Thyroid gland (tissue), 4 donors: ENCODE measurements around the gene SPATA3.

Source experiments
- CTCF ChIP-seq, 6 experiments: fragments of 200-600 bp in 3 of 6; fragments of 450-650 bp in 3 of 6; sonication (generic) in 3 of 6; IDR thresholded peaks; one replicate each; pipeline ENCODE4 v1.5.1; 2016 to 2019; ENCODE audit warnings: antibody characterized with exemption in 6 of 6, mild to moderate bottlenecking in 2 of 6, inconsistent platforms in 1 of 6, moderate library complexity in 1 of 6
- POLR2A ChIP-seq, 2 donors: fragments of 450-650 bp; IDR thresholded peaks; one replicate each; pipeline ENCODE4 v1.6.1; 2017; ENCODE audit warnings: antibody characterized with exemption in 2 of 2, mild to moderate bottlenecking in 2 of 2, moderate library complexity in 1 of 2

- TF ChIP-seq CTCF (IDR thresholded peaks at IDR 0.05) (no peak), POLR2A (IDR thresholded peaks at IDR 0.05) (no peak)
Measured at GRCh38 chr2:231034291-231034882, 38.5 kb downstream of the SPATA3 start.
